Sigmoid colon (tissue), 4 donors: ENCODE measurements around the gene TRIM66.
A peak's percentile ranks its signal among the peaks of the same experiment; 100 is the strongest.

Source experiments
- CTCF ChIP-seq, 4 experiments: fragments of 450-650 bp in 3 of 4; fragments of 200-600 bp in 1 of 4; IDR thresholded peaks; one replicate each; pipeline ENCODE4 v1.5.1; 2016 to 2019; ENCODE audit warnings: antibody characterized with exemption in 4 of 4, mild to moderate bottlenecking in 3 of 4, moderate library complexity in 2 of 4
- EP300 ChIP-seq, 4 donors: sonication (generic); formaldehyde crosslinking; IDR thresholded peaks; one replicate each; pipeline ENCODE4 v1.6.1; 2017; ENCODE audit warnings: antibody characterized with exemption in 4 of 4
- POLR2A ChIP-seq, 2 donors: fragments of 450-650 bp; IDR thresholded peaks; one replicate each; pipeline ENCODE4 v1.6.1; 2016; ENCODE audit warnings: antibody characterized with exemption in 2 of 2, mild to moderate bottlenecking in 2 of 2, moderate library complexity in 2 of 2
- POLR2AphosphoS5 ChIP-seq, 4 donors: sonication (generic); formaldehyde crosslinking; IDR thresholded peaks; one replicate each; pipeline ENCODE4 v1.6.1; 2017; ENCODE audit warnings: antibody characterized with exemption in 4 of 4

- TF ChIP-seq POLR2A (IDR thresholded peaks at IDR 0.05) (no peak), EP300 (IDR thresholded peaks at IDR 0.05) (no peak), CTCF (IDR thresholded peaks at IDR 0.05) (no peak), POLR2AphosphoS5 (IDR thresholded peaks at IDR 0.05) (peak in 1 of 4 donors; percentile 4)
Measured at GRCh38 chr11:8597182-8597581, 85.3 kb downstream of the TRIM66 start.
